Measurements from ENCODE around the gene STX2. TPM values are rescaled to one million over a fixed set of nuclear protein-coding genes. Genes with fewer than 3 reads are reported as not detected.

Gene STX2
- total RNA-seq, 1 donor from 2014 or later = 33.0 TPM

DNA sequence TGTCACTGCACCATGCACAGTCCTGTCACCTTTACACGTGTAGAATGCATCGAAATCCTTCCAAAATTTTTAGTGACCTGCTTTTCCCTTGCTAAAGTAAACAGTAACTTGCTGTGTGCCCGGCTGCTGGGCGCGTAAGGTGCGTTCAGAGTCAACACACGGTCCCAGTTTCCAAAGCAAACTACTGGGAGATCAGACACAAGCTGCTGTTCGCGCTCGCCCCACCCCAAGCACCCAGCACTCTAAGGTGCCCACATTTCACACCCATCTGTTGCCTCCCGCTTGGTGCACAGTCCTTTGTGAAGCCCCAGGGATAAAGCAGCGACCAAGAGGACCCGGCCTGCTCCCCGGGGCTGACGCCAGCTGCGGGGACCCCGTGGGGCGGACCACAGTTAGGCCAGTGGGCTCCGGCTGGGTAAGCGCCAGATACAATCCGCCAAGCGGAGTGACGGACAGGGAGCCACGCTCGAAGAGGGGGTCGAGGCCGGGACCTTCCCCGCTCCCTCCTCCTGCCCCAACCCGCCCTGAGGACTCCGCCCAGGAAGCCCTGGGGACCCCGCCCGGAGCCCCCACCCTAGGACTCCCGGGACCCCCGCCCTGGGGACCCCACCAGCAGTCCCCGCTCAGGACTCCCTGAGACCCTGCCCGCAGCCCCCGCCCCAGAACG is 633 bp downstream of the STX2 start:
- H3K27ac Mint-ChIP-seq (ENCODE audit: unreplicated experiment) = no peak overlapping the region
- no peaks in the 10 kb centered on the region for H3K36me3 ChIP-seq (ENCODE audit: insufficient read depth, low read length)
- peaks cover 43% of the 10 kb centered on the region for H4K20me1 ChIP-seq (ENCODE audit: insufficient read depth, low read length)
- TF ChIP-seq, protein P1, sequence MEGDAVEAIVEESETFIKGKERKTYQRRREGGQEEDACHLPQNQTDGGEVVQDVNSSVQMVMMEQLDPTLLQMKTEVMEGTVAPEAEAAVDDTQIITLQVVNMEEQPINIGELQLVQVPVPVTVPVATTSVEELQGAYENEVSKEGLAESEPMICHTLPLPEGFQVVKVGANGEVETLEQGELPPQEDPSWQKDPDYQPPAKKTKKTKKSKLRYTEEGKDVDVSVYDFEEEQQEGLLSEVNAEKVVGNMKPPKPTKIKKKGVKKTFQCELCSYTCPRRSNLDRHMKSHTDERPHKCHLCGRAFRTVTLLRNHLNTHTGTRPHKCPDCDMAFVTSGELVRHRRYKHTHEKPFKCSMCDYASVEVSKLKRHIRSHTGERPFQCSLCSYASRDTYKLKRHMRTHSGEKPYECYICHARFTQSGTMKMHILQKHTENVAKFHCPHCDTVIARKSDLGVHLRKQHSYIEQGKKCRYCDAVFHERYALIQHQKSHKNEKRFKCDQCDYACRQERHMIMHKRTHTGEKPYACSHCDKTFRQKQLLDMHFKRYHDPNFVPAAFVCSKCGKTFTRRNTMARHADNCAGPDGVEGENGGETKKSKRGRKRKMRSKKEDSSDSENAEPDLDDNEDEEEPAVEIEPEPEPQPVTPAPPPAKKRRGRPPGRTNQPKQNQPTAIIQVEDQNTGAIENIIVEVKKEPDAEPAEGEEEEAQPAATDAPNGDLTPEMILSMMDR (IDR thresholded peaks at IDR 0.05; ENCODE audit: insufficient read depth, low read depth, low read length) = no peak
- TF ChIP-seq EZH2 (IDR thresholded peaks at IDR 0.05; ENCODE audit: insufficient read depth, low read length) = no peak
- H3K4me3 Mint-ChIP-seq (ENCODE audit: unreplicated experiment) = peak overlapping the region; percentile 96
- peak overlapping the region; percentile 87 for H3K4me2 ChIP-seq (ENCODE audit: low read length)
- H3K4me1 Mint-ChIP-seq (ENCODE audit: low read depth, unreplicated experiment) = peaks cover 18% of the 10 kb centered on the region
- peak overlapping the region; percentile 85 for H3K4me3 ChIP-seq (ENCODE audit: insufficient read depth, low read depth, low read length)
- no peaks in the 10 kb centered on the region for H3K27me3 Mint-ChIP-seq (ENCODE audit: low read depth, unreplicated experiment)
- no peaks in the 10 kb centered on the region for H3K36me3 Mint-ChIP-seq (ENCODE audit: low read depth, unreplicated experiment)
- no peaks in the 10 kb centered on the region for H3K9me3 Mint-ChIP-seq (ENCODE audit: unreplicated experiment)
- peaks cover 53% of the 10 kb centered on the region for H3K79me2 ChIP-seq (ENCODE audit: insufficient read depth, low read length)
- DNase-seq (ENCODE audit: low read depth) = peak; percentile 9
- no peak for FAIRE-seq
- H2AFZ ChIP-seq (ENCODE audit: low read depth, low read length) = peak overlapping the region; percentile 69
- H3K4me1 ChIP-seq (ENCODE audit: insufficient read depth, low read length) = peaks cover 13% of the 10 kb centered on the region
- peak overlapping the region; percentile 42 for H3K27ac ChIP-seq (ENCODE audit: low read depth, low read length)
- peak overlapping the region; percentile 86 for H3K9ac ChIP-seq (ENCODE audit: low read length)
- H3K9me3 ChIP-seq (ENCODE audit: insufficient read depth, low read depth, low read length) = no peaks in the 10 kb centered on the region
- H3K27me3 ChIP-seq (ENCODE audit: insufficient read depth, low read length) = no peaks in the 10 kb centered on the region

DNA sequence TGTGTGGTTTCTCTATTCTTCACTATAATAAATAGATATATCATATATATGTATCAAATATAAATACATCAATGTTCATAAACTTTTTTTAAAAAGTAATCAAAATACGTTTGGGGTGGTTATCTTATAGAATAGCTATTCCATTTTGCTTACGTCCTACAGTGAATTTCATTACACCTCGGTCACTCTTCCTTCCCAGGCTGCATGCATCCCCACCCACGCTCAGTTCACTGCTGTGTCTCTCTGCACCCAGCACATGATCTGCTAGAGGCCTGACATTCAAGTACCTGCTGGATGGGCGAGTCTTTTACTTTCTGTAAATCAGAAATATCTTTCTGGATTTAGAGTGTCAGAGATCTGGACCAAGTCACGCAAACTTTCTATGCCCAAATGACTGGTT is 3.6 kb downstream of the STX2 start:
- peaks cover 30% of the 10 kb centered on the region for H3K4me1 Mint-ChIP-seq (ENCODE audit: low read depth, unreplicated experiment)
- H3K27ac Mint-ChIP-seq (ENCODE audit: unreplicated experiment) = peak overlapping the region; percentile 41
- Histone ChIP-seq H3K27me3 (ENCODE audit: insufficient read depth, low read length) (no peaks in the 10 kb centered on the region), H3K9ac (ENCODE audit: low read length) (no peak overlapping the region), H4K20me1 (ENCODE audit: insufficient read depth, low read length) (peaks cover 72% of the 10 kb centered on the region), H3K4me3 (ENCODE audit: insufficient read depth, low read depth, low read length) (no peak overlapping the region), H3K27ac (ENCODE audit: low read depth, low read length) (no peak overlapping the region), H2AFZ (ENCODE audit: low read depth, low read length) (no peak overlapping the region), H3K4me2 (ENCODE audit: low read length) (no peak overlapping the region), H3K79me2 (ENCODE audit: insufficient read depth, low read length) (peaks cover 82% of the 10 kb centered on the region), H3K9me3 (ENCODE audit: insufficient read depth, low read depth, low read length) (no peaks in the 10 kb centered on the region), H3K4me1 (ENCODE audit: insufficient read depth, low read length) (peaks cover 19% of the 10 kb centered on the region), H3K36me3 (ENCODE audit: insufficient read depth, low read length) (no peaks in the 10 kb centered on the region)
- DNase-seq (ENCODE audit: low read depth) (no peak), FAIRE-seq (no peak)
- no peaks in the 10 kb centered on the region for H3K27me3 Mint-ChIP-seq (ENCODE audit: low read depth, unreplicated experiment)
- H3K9me3 Mint-ChIP-seq (ENCODE audit: unreplicated experiment) = no peaks in the 10 kb centered on the region
- TF ChIP-seq EZH2 (IDR thresholded peaks at IDR 0.05; ENCODE audit: insufficient read depth, low read length) = no peak
- TF ChIP-seq, protein P1 (IDR thresholded peaks at IDR 0.05; ENCODE audit: insufficient read depth, low read depth, low read length) = no peak
- no peaks in the 10 kb centered on the region for H3K36me3 Mint-ChIP-seq (ENCODE audit: low read depth, unreplicated experiment)
- no peak overlapping the region for H3K4me3 Mint-ChIP-seq (ENCODE audit: unreplicated experiment)

DNA sequence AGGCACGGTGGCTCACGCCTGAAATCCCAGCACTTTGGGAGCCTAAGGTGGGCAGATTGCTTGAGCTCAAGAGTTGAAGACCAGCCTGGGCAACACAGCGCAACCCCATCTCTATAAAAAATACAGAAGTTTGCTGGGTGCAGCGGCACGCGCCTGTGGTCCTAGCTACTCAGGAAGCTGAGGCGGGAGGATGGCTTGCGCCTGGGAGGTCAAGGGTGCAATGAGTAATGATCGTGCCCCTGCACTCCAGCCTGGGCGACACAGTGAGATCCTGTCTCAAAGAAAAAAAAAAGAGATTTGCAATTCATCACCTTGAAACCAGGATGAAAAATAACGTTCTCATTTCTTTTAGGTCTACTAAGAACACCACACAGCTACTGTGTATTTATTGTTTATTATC is 4.0 kb downstream of the STX2 start:
- peaks cover 87% of the 10 kb centered on the region for H3K79me2 ChIP-seq (ENCODE audit: insufficient read depth, low read length)

More for the DNA sequence above, 4.0 kb downstream of the STX2 start:
- H3K27ac ChIP-seq (ENCODE audit: low read depth, low read length) = no peak overlapping the region
- Mint-ChIP-seq H3K4me1 (ENCODE audit: low read depth, unreplicated experiment) (peaks cover 30% of the 10 kb centered on the region), H3K27ac (ENCODE audit: unreplicated experiment) (no peak overlapping the region), H3K36me3 (ENCODE audit: low read depth, unreplicated experiment) (no peaks in the 10 kb centered on the region), H3K9me3 (ENCODE audit: unreplicated experiment) (no peaks in the 10 kb centered on the region), H3K4me3 (ENCODE audit: unreplicated experiment) (no peak overlapping the region), H3K27me3 (ENCODE audit: low read depth, unreplicated experiment) (no peaks in the 10 kb centered on the region)
- DNase-seq (ENCODE audit: low read depth) (no peak), FAIRE-seq (no peak)
- H3K4me3 ChIP-seq (ENCODE audit: insufficient read depth, low read depth, low read length) = no peak overlapping the region
- H3K27me3 ChIP-seq (ENCODE audit: insufficient read depth, low read length) = no peaks in the 10 kb centered on the region
- no peak for TF ChIP-seq EZH2 (IDR thresholded peaks at IDR 0.05; ENCODE audit: insufficient read depth, low read length)
- TF ChIP-seq, protein P1 (IDR thresholded peaks at IDR 0.05; ENCODE audit: insufficient read depth, low read depth, low read length) = no peak
- no peaks in the 10 kb centered on the region for H3K36me3 ChIP-seq (ENCODE audit: insufficient read depth, low read length)
- peaks cover 76% of the 10 kb centered on the region for H4K20me1 ChIP-seq (ENCODE audit: insufficient read depth, low read length)
- H3K9ac ChIP-seq (ENCODE audit: low read length) = no peak overlapping the region
- no peak overlapping the region for H2AFZ ChIP-seq (ENCODE audit: low read depth, low read length)
- no peaks in the 10 kb centered on the region for H3K9me3 ChIP-seq (ENCODE audit: insufficient read depth, low read depth, low read length)
- no peak overlapping the region for H3K4me2 ChIP-seq (ENCODE audit: low read length)
- H3K4me1 ChIP-seq (ENCODE audit: insufficient read depth, low read length) = peaks cover 19% of the 10 kb centered on the region
